Left ventricle myocardium superior (tissue), 1 donor: Measurements from ENCODE around the gene MOB1A. TPM values are rescaled to one million over a fixed set of nuclear protein-coding genes. Genes with fewer than 3 reads are reported as not detected.
"Not testable (repeated sequence)": the region's sequence is repeated elsewhere in the genome, so short reads cannot be mapped to it uniquely, and the experiment has no call there.

Source experiments
- ATAC-seq: fragments of 200-7000 bp; cut with Tn5 transposase; one replicate; pipeline ENCODE4 v1.9.1; 2020; ENCODE audit warnings: mild to moderate bottlenecking, moderate library complexity
- DNase-seq: peaks from one replicate; pipeline ENCODE4 v3.0.0-alpha.2; 2020
- intact Hi-C: fragments of 100-400 bp; cut with micrococcal nuclease; formaldehyde crosslinking; loops from one replicate; pipeline ENCODE4 v1.11.0; 2022
- total RNA-seq: library from RNA; stranded (reverse); fragmentation: NEBNext Ultra II Directional; extraction: Animal tissue kit (Norgen Biotek cat#: 25700); gene quantifications from one replicate; pipeline ENCODE4 v1.2.1, GENCODE V29; 2021
- donor health status: DM: no; HTN: yes; CAD: no; lungs with severe emphysema.

MOB1A gene
- total RNA-seq, 1 donor from 2014 or later = 55.6 TPM

- intact Hi-C loops = no loop called here
- no peak for ATAC-seq
Observed at GRCh38 chr2:74162951-74163350, 15.7 kb downstream of the MOB1A start.

DNA sequence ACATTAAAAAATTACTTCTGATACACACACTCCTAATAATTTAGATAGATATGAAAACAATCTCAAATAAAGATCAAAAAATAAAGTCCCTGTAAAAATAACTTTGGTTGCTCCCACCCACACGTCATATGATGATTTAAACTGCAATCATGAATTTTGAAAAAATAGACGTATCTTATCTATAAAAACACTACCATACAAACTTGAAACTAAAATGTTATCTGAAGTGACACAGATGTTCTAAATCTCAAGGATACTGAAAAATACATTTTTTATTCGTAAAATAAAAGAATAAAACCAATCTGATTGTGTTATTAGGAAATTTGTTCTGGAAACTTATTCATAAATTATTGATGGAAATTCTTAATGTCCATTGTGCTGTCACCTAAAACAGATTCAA is 22.8 kb downstream of the MOB1A start:
- DNase-seq (no peak), ATAC-seq (no peak)
- intact Hi-C loops = no loop called here

More at GRCh38 chr2:74162951-74163350, 15.7 kb downstream of the MOB1A start:
- DNase-seq = no peak

DNA sequence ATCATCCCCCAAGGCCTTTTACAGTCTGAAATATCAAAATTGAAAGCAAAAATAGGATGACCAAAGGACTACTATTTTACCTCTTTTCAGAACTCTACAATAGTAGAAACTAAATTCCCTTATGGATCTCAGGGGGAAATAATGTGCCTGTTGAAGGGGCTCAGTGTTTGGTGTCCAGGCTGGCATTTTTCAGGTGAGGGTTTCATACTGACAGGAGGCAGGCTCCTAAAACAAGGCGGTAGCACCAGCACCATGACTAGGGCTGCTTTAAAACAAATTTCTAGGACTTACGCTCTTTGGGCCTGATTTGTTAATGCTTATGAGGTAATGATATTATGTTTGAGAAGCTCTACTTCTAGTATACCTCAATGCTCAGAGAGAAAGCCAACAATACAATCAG is 25.7 kb downstream of the MOB1A start:
- intact Hi-C loops = no loop called here
- DNase-seq = no peak
- ATAC-seq = no peak

DNA sequence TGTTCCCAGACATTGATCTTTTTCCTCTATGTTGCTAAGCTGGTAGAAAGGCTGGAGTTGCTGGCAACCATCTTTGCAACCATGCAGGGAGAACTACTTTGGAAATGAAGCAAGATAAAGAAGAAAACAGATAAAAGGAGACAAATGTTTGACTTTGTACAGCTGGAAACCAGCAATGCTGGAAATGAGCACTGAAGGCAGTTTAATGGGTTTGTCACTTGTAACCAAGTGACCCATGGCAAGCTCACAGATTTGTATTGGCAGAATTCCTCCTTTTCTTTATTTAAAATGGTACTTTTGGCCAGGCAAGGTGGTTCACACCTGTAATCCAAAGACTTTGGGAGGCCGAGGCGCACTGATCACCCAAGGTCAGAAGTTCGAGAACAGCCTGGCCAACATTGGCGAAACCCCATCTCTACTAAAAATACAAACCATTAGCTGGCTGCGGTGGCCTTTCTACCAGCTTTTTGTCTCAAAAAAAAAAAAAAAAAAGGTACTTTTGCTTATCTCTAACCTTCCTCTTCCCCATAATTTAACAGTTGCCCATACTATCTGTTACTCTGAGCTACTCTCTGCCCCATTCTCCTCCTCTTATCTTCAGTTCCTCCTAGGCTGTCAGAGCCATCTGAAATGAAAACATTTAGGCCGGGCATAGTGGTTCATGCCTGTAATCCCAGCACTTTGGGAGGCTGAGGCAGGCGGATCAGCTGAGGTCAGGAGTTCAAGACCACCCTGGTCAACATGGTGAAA is 28.9 kb downstream of the MOB1A start:
- ATAC-seq (no peak), DNase-seq (no peak)
- intact Hi-C loops = no loop called here

DNA sequence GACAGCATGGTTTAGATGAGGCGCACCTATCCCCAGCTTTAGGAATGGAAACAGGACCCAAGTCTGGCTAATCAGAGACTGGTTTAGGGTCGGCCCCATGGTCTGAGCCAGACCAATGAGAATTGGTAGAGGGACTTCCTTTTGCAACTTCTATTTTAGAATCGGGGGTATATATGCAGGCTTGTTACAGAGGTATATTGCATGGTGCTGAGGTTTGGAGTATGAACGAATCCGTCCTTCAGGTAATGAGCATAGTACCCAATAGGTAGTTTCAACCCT is 29.5 kb downstream of the MOB1A start:
- intact Hi-C loops = no loop called here
- no peak for DNase-seq

GRCh38 chr2:74148457-74149246 is 30.0 kb downstream of the MOB1A start:
- intact Hi-C loops = no loop called here
- DNase-seq (no peak), ATAC-seq (no peak)

More for the DNA sequence above, 29.5 kb downstream of the MOB1A start:
- no peak for ATAC-seq

GRCh38 chr2:74147727-74148456 is 30.8 kb downstream of the MOB1A start, which contains the start of gene BOLA3:
Gene BOLA3 (minus strand): TSS chr2:74147912. CDS start chr2:74147874, 38 bp downstream.
- peak; percentile 94 for DNase-seq
- ATAC-seq = peak; percentile 99
- intact Hi-C loops = no loop called here

DNA sequence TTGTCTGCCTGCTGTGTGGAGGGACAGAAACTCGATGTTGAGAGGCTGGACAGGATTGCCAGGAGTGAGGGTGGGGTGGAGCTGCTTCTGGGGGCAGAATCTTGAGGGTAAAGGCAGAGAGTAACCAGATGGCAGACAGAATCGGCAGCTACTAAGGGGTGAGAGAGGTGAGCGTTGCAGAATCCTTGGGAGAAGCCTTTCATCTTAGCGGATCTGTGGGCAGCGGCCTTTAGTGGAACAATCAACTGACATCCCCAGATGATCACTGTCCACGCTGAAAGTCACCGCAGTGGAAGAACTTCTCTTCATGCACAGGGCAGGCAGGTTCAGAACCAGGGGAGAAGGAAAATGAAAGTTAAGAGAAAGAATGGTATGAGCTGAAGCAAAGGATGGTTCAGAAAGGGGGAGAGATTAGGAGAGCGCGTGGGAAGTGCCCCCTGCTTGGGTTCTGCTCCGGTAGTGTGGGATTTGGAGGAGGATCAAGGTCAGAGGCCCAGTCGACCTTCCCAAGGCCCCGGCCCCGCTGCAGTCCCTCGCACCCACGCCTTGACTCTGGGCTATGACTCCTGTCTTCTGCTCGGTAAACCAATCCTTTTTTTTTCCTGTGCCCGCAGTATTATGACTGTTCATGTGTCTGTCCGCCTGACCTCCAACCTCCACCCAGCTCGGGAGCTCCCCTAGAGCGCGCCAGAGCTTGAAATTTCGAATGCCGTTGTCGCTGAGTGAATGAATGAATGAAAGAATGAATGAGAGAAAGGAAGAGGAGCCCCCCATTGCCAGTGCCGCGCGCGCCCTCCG is 31.6 kb downstream of the MOB1A start:
- DNase-seq (no peak), ATAC-seq (peak; percentile 20)
- intact Hi-C loops = no loop called here

GRCh38 chr2:74142340-74142739 is 36.3 kb downstream of the MOB1A start:
- DNase-seq (no peak), ATAC-seq (no peak)
- intact Hi-C loops = no loop called here

- intact Hi-C loops = no loop called here
- no peak for DNase-seq
- ATAC-seq = no peak
Observed at GRCh38 chr2:74138600-74139323, 39.9 kb downstream of the MOB1A start.

GRCh38 chr2:74137651-74138599 is 40.8 kb downstream of the MOB1A start:
- intact Hi-C loops = no loop called here
- no peak for DNase-seq
- ATAC-seq = no peak

GRCh38 chr2:74131901-74132300 is 46.8 kb downstream of the MOB1A start:
- DNase-seq = no peak
- intact Hi-C loops = no loop called here
- no peak for ATAC-seq

GRCh38 chr2:74130211-74130995 is 48.3 kb downstream of the MOB1A start:
- intact Hi-C loops = no loop called here
- DNase-seq = no peak
- ATAC-seq = no peak

- ATAC-seq (no peak), DNase-seq (no peak)
- intact Hi-C loops = no loop called here
Observed at GRCh38 chr2:74128206-74128605, 50.5 kb downstream of the MOB1A start.

GRCh38 chr2:74123955-74124354 is 54.7 kb downstream of the MOB1A start:
- ATAC-seq, DNase-seq: not testable (repeated sequence)

GRCh38 chr2:74121846-74122245 is 56.8 kb downstream of the MOB1A start:
- intact Hi-C loops, ATAC-seq, DNase-seq: not testable (repeated sequence)

More at GRCh38 chr2:74123955-74124354, 54.7 kb downstream of the MOB1A start:
- intact Hi-C loops = not testable (repeated sequence)
